ENCODE measurements around the gene GPC1. TPM values are rescaled to one million over a fixed set of nuclear protein-coding genes. Genes with fewer than 3 reads are reported as not detected.
A peak's percentile ranks its signal among the peaks of the same experiment; 100 is the strongest.

The GPC1 gene
- total and polyA plus RNA-seq, 5 donors, result 75.8 to 118 (median 100) TPM

GRCh38 chr2:240405684-240406313 is 29.7 kb upstream of the GPC1 start:
- DNase-seq, result no peak
- ATAC-seq, result no peak

DNA sequence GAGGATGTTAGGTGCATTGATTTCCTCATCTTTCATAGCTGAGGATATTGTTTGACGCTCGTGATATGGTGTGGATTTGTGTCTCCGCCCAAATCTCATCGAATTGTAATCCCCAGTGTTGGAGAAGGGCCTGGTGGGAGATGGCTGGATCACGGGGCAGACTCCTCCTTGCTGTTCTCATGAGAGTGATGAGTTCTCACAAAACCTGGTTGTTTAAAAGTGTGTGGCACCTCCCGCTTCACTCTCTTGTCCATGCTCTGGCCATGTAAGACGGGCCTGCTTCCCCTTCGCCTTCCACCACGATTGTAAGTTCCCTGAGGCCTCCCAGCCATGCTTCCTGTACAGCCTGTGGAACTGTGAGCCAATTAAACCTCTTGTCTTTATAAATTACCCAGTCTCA is 28.4 kb upstream of the GPC1 start:
- WGBS, result 89% methylated on average over 9 of the region's 9 CpGs
- Histone ChIP-seq H3K27me3 (ENCODE audit: control insufficient read depth, insufficient read depth) (no peaks in the 10 kb centered on the region), H3K9me3 (ENCODE audit: control insufficient read depth, low read length) (no peaks in the 10 kb centered on the region), H3K27ac (ENCODE audit: low read length) (no peak overlapping the region), H3K4me3 (ENCODE audit: low read length) (no peak overlapping the region), H3K4me1 (ENCODE audit: control insufficient read depth, insufficient read depth, low read length) (no peaks in the 10 kb centered on the region)
- intact Hi-C loops (cut with DNase I), result no loop called here
- ATAC-seq, result no peak
- DNase-seq, result no peak

More at GRCh38 chr2:240405684-240406313, 29.7 kb upstream of the GPC1 start:
- no peak overlapping the region for H3K27ac ChIP-seq (ENCODE audit: low read length)
- no peaks in the 10 kb centered on the region for H3K9me3 ChIP-seq (ENCODE audit: control insufficient read depth, low read length)
- H3K4me1 ChIP-seq (ENCODE audit: control insufficient read depth, insufficient read depth, low read length), result no peaks in the 10 kb centered on the region
- intact Hi-C loops (cut with DNase I), result no loop called here
- H3K4me3 ChIP-seq (ENCODE audit: low read length), result no peak overlapping the region
- no peaks in the 10 kb centered on the region for H3K27me3 ChIP-seq (ENCODE audit: control insufficient read depth, insufficient read depth)
- WGBS, result 92% methylated on average over 9 of the region's 9 CpGs

DNA sequence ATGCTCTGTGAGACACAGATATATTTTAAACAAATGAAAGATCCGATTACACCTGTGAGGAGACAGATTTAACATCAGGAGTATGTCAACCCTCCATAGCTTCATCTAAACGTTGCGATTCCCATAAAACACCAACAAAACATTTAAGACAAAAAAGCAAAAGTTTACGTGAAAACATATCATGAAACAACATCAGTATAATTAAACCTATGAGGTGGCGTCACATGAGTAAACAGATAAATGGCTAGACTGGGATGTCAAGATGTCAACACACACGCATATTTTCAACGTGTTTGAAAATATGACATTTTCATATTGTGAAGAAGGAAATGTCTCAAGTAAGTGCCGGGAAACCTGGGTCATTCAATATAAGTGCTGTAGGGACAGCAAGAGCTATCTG is 25.5 kb upstream of the GPC1 start:
- no peak overlapping the region for H3K27ac ChIP-seq (ENCODE audit: low read length)
- DNase-seq, result no peak
- intact Hi-C loops (cut with DNase I), result no loop called here
- H3K4me3 ChIP-seq (ENCODE audit: low read length), result no peak overlapping the region
- no peaks in the 10 kb centered on the region for H3K27me3 ChIP-seq (ENCODE audit: control insufficient read depth, insufficient read depth)
- 83% methylated on average over 8 of the region's 8 CpGs for WGBS
- ATAC-seq, result no peak
- H3K4me1 ChIP-seq (ENCODE audit: control insufficient read depth, insufficient read depth, low read length), result no peaks in the 10 kb centered on the region
- H3K9me3 ChIP-seq (ENCODE audit: control insufficient read depth, low read length), result no peaks in the 10 kb centered on the region

DNA sequence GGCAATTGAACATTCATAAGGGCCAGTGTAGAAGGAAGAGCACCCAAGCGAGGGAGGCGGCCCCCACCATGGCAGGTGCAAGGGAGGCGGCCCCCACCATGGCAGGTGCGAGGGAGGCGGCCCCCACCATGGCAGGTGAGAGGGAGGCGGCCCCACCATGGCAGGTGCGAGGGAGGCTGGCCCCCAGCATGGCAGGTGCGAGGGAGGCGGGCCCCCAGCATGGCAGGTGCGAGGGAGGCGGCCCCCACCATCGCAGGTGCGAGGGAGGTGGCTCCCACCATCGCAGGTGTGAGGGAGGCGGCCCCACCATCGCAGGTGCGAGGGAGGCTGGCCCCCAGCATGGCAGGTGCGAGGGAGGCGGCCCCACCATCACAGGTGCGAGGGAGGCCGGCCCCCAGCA is 24.7 kb upstream of the GPC1 start:
- 85% methylated on average over 21 of the region's 21 CpGs for WGBS
- ATAC-seq (no peak), DNase-seq (peak in 2 of 3 donors; percentile 13 to 51)
- no peak overlapping the region for H3K27ac ChIP-seq (ENCODE audit: low read length)
- intact Hi-C loops (cut with DNase I), result no loop called here
- H3K4me3 ChIP-seq (ENCODE audit: low read length), result no peak overlapping the region
- H3K9me3 ChIP-seq (ENCODE audit: control insufficient read depth, low read length), result no peaks in the 10 kb centered on the region
- H3K4me1 ChIP-seq (ENCODE audit: control insufficient read depth, insufficient read depth, low read length), result no peaks in the 10 kb centered on the region
- H3K27me3 ChIP-seq (ENCODE audit: control insufficient read depth, insufficient read depth), result no peaks in the 10 kb centered on the region

DNA sequence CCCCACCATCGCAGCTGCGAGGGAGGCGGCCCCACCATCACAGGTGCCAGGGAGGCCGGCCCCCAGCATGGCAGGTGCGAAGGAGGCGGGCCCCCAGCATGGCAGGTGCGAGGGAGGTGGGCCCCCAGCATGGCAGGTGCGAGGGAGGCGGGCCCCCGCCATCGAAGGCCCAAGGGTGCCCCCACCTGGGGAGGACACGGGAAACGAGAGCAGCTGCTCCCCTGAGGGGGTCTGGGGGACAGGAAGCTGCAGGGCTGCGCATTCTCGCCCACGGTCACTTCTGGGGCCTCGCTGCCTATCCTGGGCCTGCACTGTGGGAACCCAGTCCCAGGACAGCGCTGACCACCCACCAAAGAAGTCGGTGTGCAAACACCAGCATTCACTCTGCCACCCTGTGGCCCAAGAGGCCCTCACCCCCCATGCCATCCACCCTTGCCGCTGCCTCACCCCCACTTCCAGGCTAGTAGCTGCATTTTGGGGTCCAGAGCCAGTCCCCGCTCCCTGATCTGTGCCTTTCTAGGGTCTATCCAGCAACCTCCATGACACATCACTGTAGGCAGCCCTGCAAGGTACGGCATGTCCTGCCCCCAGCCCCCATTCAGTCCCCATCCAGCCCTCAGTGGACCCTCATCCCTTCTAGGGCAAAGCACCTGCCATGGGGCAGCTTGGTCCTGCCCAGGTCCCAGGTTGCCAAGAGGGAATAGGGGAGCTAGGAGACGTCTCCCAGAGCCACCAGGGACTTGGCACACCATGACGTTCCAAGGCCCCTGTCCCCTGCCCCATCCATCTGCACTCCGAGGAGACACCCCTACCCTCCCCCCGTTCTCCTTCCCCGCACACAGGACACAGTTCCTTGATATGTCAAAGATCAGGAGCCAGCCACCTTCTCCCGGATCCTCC is 24.0 kb upstream of the GPC1 start:
- intact Hi-C loops (cut with DNase I), result no loop called here
- Histone ChIP-seq H3K4me3 (ENCODE audit: low read length) (no peak overlapping the region), H3K27me3 (ENCODE audit: control insufficient read depth, insufficient read depth) (no peaks in the 10 kb centered on the region), H3K27ac (ENCODE audit: low read length) (no peak overlapping the region), H3K9me3 (ENCODE audit: control insufficient read depth, low read length) (no peaks in the 10 kb centered on the region), H3K4me1 (ENCODE audit: control insufficient read depth, insufficient read depth, low read length) (no peaks in the 10 kb centered on the region)
- DNase-seq, result peak in 2 of 3 donors; percentile 31 to 45
- 83% methylated on average over 28 of the region's 28 CpGs for whole genome bisulfite sequencing
- peak in 1 of 2 donors; percentile 26 for ATAC-seq

DNA sequence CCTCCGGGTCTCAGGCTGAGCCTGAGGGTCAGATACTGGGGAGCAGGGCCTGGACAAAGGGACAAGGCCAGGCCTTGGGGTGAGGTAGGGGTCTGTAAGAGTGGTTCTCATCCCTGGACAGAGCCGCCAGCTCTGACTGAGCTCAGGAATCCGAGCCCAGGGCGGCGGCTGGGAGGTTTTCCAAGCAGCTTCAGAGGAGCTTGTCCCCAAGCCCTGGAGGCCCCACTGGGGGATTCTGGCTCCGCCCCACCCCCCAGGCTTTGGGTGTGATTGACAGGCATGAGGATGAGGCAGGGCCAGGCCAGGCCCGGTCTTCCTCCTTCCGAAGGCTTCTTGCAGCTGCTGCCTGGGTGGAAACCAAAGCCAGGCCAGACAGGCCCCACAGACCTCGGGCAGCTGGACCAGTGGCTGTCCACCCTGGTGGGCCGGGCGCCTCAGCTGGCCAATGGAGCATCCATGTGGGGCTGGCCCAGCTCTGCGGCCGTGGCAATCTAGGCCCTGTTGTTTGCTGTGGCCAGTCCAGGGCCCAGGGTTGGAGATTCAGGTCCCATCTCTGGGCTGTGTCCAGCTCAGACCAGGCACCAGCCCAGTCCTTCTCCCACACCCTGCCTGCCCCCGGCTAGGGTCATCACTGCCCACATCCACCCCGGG is 23.1 kb upstream of the GPC1 start:
- Histone ChIP-seq H3K4me3 (ENCODE audit: low read length) (no peak overlapping the region), H3K4me1 (ENCODE audit: control insufficient read depth, insufficient read depth, low read length) (no peaks in the 10 kb centered on the region), H3K27ac (ENCODE audit: low read length) (no peak overlapping the region), H3K9me3 (ENCODE audit: control insufficient read depth, low read length) (no peaks in the 10 kb centered on the region), H3K27me3 (ENCODE audit: control insufficient read depth, insufficient read depth) (no peaks in the 10 kb centered on the region)
- ATAC-seq (peak; percentile 24 to 29), DNase-seq (peak in 2 of 3 donors; percentile 51 to 65)
- WGBS, result 65% methylated on average over 15 of the region's 15 CpGs
- intact Hi-C loops (cut with DNase I), result no loop called here

GRCh38 chr2:240412975-240413812 is 22.3 kb upstream of the GPC1 start:
- 89% methylated on average over 26 of the region's 26 CpGs for WGBS
- DNase-seq, result peak in 2 of 3 donors; percentile 20 to 50
- no peak overlapping the region for H3K4me3 ChIP-seq (ENCODE audit: low read length)
- ATAC-seq, result peak; percentile 16 to 41
- H3K9me3 ChIP-seq (ENCODE audit: control insufficient read depth, low read length), result no peaks in the 10 kb centered on the region
- H3K4me1 ChIP-seq (ENCODE audit: control insufficient read depth, insufficient read depth, low read length), result no peaks in the 10 kb centered on the region
- intact Hi-C loops (cut with DNase I), result no loop called here
- no peak overlapping the region for H3K27ac ChIP-seq (ENCODE audit: low read length)
- H3K27me3 ChIP-seq (ENCODE audit: control insufficient read depth, insufficient read depth), result no peaks in the 10 kb centered on the region

DNA sequence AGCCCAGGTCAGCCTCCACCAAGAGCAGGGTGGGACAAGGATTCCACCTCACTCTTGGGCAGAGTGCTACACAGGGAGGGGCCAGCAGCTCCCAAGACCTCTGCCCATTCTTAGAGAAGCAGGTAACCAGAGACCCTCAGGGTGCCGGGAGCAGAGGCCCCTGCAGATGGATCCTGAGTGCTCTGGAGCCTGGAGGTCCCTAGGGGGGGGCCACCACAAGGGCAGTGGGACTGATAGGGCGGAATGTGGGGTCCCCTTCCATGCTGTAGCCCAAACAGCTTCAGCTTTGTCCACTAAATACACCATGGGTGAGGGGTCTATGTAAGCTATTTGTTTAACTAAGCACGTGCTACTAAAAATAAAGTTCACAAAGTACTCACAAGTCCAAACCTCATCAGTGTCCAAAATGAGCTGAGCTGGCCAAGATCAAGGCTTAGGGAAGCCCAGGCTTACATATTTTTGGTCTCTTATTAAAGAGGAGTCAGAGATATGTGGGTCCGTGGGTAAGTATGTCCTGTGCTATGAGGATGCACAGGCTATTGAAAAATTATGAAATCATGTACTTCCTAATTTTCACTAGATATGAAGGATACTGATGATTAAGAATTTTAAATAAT is 21.5 kb upstream of the GPC1 start:
- Histone ChIP-seq H3K4me3 (ENCODE audit: low read length) (no peak overlapping the region), H3K27me3 (ENCODE audit: control insufficient read depth, insufficient read depth) (no peaks in the 10 kb centered on the region), H3K9me3 (ENCODE audit: control insufficient read depth, low read length) (no peaks in the 10 kb centered on the region), H3K27ac (ENCODE audit: low read length) (no peak overlapping the region), H3K4me1 (ENCODE audit: control insufficient read depth, insufficient read depth, low read length) (no peaks in the 10 kb centered on the region)
- intact Hi-C loops (cut with DNase I), result no loop called here
- DNase-seq, result no peak
- ATAC-seq, result no peak
- WGBS, result 79% methylated on average over 4 of the region's 4 CpGs

- WGBS, result 70% methylated on average over 4 of the region's 4 CpGs
- Histone ChIP-seq H3K4me1 (ENCODE audit: control insufficient read depth, insufficient read depth, low read length) (no peaks in the 10 kb centered on the region), H3K27me3 (ENCODE audit: control insufficient read depth, insufficient read depth) (no peaks in the 10 kb centered on the region), H3K9me3 (ENCODE audit: control insufficient read depth, low read length) (no peaks in the 10 kb centered on the region), H3K27ac (ENCODE audit: low read length) (no peak overlapping the region), H3K4me3 (ENCODE audit: low read length) (no peak overlapping the region)
- ATAC-seq, result no peak
- no peak for DNase-seq
- intact Hi-C loops (cut with DNase I), result no loop called here
These were observed 18.6 kb upstream of the GPC1 start for GRCh38 chr2:240416821-240417220.

GRCh38 chr2:240418311-240418710 is 17.2 kb upstream of the GPC1 start:
- ATAC-seq (no peak), DNase-seq (no peak)
- H3K27ac ChIP-seq (ENCODE audit: low read length), result no peak overlapping the region
- H3K4me1 ChIP-seq (ENCODE audit: control insufficient read depth, insufficient read depth, low read length), result no peaks in the 10 kb centered on the region
- WGBS, result 94% methylated on average over 1 of the region's 1 CpG
- H3K4me3 ChIP-seq (ENCODE audit: low read length), result no peak overlapping the region
- intact Hi-C loops (cut with DNase I), result no loop called here
- no peaks in the 10 kb centered on the region for H3K9me3 ChIP-seq (ENCODE audit: control insufficient read depth, low read length)
- H3K27me3 ChIP-seq (ENCODE audit: control insufficient read depth, insufficient read depth), result no peaks in the 10 kb centered on the region

Data from right cardiac atrium (tissue), 5 donors.